NCI-H1930 (cell line): Measurements from ENCODE around the gene PPP1CC.
"Not testable (repeated sequence)": the region's sequence is repeated elsewhere in the genome, so short reads cannot be mapped to it uniquely, and the experiment has no call there.

ENCODE experiments used
- DNase-seq, 2 experiments: peaks; one replicate each; lab custom pipeline; 2025; lab: John Stamatoyannopoulos, UW

PPP1CC gene

DNA sequence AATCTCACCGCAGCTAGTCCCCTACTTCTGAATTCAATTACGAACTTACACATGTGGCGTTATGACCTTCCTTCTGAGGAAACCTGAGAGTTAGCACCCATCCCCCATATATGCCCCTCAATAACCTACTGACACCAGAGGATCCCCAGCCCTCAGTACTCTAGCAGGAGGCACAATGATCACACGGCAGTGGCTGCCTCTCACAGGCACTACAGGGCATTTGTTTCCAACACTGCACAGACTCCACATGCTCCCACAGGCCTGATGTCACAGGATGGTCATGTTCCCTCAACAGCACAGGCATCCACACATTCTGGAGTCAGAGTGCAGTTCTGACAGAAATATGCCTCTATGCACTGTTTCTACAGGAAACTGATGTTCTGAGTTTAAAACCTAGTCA, 17.4 kb downstream of the PPP1CC start:
- DNase-seq: no peak

DNA sequence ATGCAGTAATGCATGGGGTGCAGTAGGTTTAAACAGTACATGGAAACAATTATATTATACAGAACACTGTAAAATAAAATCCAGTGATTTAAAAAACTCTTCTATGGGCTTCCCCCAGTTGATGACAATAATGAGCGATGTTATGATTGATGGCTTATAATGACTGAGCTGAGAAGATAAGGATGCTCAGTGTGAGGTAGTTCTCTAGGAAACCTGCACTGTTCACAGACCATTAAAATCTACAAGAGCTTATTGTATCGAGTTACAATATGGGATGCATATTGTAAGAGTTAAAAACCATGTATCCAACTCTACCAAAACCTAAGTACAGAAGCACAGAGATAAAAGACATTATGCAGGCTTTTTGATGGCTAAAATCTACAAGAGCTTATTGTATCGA, 19.8 kb downstream of the PPP1CC start:
- not testable (repeated sequence) for DNase-seq

DNA sequence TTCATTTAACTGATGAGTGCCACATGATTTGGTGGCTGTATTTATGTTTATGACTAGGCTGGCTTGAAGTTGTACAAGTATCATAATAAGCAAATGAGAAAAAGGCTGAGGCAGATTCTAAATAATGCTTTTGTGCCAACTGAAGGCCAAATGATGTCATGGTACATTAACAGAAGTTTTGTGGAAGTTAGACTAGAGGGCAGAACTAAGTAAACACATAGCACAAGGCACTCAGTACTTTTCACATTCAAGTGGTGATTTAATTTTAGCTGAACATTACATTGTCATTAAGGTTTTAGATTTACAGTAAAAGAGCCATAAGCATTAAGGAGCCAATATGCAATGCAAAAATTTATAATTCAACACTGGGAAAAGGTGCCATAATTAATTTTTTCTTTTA, 21.1 kb downstream of the PPP1CC start:
- no peak for DNase-seq

DNA sequence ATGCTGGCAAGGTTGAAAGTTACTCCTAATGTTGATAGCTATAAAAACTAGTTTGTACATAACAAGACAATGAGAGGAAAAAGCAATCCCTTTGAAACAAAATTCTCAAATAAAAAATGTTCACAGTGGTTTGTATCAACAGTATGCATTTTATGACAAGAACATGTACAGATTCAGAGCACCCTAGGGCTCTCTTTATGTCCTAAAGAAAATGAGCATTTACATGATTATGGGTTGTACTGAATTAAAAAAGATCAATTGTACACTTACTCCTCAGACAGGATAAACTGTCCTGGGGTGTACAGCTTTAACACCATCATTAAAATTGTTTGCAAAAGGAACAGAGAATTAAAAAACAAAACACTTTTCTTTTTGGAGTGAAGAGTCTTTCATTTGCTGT, 22.2 kb downstream of the PPP1CC start:
- no peak for DNase-seq

DNA sequence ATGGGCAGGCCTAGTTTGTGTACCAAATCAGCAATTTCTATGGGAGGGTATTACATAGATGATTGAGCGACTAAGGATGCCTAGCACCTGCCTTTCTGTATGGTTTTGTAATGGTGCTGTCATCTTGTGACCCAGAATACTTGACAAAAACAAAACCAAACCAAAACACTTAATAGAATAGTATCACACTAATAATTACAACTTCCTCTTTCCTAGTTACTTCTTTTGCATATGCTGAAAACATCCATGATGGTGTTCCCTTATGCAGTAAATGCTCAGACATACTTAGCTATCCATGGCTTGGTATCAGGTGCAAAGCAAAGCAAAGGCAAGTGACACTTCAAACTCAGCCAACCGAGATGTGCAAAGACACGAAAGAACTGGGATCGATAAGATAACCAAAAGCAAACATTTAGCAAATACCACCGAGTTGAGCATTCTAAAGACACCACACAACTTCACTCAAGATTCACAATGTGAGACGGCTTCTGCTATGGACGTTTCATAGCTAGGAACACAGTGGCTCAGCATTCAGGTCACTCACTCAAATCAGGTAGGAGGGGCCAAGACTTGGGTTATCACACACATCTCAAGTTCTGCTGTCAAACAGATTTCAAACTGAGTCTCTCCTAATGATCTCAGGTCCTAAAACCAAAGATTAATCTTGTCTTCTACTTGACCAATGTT, 24.3 kb downstream of the PPP1CC start:
- no peak for DNase-seq

DNA sequence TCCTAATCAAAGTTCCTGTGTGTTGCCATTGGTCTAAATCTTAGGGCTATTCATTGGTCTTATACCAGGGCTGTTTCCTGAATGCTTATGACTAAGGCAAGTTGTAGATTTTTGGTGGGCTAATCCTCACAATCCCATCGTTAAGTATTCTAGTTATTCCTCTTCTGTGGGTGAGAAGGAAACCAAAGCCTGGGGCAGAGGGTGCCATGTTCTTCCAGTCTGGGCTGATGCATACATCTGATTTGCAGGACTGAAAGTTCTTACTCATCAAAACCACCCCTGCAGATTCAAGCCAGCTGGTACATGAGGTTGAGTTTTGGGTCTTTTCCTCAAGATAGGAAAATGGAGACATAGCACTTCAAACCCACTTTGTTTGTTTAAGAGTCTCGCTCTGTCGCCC, 25.7 kb downstream of the PPP1CC start:
- no peak for DNase-seq

DNA sequence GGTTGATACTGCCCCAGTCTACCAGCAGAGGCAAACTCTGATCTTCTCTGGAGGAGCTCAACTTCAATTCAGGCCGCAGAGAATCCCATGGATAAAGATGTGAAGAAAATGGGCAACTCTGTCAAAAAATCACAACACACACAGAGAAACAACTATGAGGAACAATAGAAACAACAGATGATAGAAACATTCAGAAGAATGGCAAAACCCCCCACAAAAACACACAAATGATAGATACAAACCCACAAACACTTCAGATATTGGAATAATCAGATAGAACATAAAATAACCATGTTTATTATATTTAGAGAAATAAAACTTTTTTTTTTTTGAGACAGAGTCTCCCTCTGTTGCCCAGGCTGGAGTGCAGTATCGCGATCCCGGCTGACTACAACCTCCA, 33.8 kb downstream of the PPP1CC start:
- no peak for DNase-seq

DNA sequence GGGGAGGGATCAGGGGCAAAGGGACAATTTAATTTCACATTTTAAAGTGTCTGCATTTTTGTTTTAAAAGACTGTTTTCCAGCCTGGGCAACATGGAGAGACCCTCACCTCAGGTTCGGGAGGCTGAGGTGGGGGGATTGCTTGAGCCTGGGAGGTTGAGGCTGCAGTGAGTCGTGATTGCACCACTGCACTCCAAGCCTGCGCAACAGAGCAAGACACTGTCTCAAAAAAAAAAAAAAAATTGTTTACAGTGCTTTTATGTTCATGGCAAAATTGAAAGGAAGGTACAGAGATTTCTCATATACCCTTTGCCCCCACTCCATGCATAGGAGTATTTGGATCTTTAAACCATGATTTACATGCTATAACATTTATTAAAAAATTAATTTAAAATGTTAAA, 37.4 kb downstream of the PPP1CC start:
- DNase-seq: no peak

DNA sequence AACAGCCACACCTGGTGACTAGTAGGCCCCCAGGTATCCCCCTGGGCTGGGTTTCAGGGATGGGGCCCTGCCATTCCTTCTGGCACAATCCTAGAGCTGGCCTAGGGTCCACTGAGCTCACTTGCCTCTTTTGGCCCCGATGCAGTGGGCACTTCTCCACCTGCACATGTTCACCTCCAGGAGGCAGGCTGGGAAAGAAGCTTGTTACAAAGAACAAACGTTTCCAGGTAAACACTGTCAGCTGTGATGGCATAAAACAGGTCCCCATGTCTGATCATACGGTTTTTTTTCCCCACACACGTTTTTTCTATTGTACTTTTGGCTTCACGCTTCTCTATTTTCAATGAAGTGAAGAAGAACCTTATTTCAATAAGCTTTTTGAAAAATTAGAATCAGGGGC, 37.9 kb downstream of the PPP1CC start:
- peak in 1 of 2 experiments; percentile 50 for DNase-seq

DNA sequence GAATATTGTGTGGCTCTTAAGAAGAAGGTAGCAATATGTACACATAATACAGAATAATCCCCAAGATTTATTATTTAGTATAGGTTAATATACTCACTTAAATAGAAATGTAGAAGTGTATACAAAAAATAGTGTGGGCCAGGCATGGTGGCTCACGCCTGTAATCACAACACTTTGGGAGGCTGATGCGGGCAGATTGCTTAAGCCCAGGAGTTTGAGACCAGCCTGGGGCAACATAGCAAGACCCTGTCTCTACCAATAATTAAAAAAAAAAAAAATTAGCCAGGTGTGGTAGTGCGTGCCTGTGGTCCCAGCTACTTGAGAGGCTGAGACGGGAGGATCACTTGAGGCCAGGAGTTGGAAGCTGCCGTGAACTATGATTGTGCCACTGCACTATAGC, 38.5 kb downstream of the PPP1CC start:
- no peak for DNase-seq

DNA sequence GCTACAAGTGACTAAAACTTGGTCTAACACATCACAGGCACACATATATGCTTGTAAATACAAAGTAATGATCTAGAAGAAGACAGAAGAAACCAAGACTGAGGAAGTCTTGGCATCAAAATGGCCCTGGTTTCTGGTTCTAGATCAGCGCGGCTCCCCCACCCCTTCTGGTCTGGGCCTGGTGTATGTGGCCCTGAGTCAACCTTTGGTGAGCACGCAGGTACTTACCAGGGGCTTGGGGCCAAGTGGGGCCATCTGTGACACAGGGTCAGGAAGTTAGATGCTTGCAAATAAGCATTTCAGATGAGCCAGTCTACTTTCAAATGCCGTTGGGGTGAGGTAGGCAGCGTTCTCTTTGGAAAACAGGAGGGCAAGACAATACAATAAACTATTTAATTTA, 40.6 kb downstream of the PPP1CC start:
- DNase-seq: no peak

DNA sequence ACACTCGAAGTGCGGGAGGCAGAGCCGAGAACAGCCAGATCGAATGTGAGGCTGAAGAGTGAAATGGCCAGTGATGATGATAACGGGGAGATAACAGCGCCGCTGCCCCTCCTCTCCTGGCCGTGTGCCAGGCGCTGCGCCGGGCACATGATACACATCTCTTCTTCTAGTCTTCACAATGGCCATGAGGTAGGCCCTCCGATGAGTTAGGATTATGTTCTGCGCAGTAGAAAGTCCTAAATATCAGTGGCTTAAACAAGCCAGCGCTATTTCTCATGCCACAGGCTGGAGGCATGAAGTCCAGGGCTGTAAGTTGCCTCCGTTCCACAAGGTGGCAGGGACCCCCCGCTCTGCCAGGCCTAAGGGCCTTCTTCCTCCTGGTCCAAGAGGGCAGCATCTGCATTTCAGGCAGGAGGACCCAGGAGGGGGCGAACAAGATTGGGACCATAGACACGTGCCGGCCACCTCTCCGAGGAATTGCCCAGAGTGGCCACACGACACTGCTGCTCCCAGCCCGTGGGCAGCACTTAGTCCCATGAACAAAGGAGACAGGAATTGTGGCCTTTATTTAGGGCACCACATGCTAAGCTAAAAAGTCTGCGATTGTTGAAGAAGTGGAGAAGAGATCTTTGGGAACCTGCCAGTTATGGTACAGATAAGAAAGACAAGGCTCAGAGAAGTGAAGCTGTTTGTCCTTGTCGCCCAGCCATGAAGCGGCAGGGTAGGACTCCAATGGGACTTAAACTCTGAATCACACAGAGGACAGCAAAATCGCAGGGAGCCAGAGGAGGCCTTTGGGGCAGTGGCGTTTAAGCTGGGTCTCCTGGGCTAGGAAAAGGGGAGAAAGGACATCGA, 42.9 kb downstream of the PPP1CC start:
- DNase-seq: peak in 1 of 2 experiments; percentile 23

DNA sequence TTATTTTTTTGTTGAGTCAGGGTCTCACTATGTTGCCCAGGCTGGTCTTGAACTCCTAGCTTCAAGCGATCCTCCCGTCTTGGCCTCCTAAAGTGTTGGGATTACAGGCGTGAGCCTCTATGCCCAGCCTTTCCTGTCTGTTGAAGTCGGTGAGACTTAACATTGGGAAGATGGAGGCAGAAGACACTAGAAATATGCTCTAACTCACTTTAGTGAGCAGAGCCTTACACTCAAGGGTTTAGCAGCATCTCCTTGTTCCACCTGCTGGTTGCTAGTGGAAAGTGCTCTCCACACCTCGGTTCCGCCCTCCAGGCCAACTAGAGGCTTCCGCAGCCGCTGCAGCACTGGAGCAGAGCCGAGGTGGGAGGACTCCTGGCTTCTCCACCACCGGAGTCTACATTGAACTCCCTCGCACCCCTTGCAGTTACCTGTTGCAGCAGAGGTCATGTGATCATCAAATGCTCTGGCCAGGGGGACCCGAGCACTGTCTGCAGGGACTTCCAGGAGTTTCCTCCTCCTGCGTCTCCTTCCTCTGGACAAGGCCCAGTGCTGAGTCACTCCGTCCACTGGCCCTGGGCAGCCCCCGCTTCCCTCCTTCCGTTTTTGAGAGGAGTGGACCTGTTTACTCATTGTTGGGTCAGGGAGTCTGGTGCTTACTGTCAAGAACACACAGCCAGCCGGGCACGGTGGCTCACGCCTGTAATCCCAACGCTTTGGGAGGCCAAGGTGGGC, 44.4 kb downstream of the PPP1CC start:
- peak; percentile 51 to 62 for DNase-seq

DNA sequence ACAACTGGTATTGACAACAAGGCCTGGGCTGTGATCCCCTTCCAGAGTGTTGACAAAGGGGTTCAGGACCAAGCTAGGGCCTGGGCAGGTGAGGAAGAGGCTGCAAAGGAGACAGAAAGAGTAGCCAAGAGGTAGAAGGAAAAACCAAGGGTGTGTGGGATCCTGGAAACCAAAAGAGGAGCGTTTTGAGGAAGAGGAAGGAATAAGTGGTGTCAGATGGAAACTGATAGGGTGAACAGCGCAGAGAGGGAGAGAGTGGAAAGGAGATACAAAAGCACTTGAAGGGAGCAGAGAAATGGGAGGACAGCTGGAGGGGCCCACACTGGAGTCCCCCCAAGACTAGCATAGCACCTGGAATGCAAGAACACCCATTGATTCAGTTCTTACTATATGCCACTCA, 45.5 kb downstream of the PPP1CC start:
- DNase-seq: no peak

DNA sequence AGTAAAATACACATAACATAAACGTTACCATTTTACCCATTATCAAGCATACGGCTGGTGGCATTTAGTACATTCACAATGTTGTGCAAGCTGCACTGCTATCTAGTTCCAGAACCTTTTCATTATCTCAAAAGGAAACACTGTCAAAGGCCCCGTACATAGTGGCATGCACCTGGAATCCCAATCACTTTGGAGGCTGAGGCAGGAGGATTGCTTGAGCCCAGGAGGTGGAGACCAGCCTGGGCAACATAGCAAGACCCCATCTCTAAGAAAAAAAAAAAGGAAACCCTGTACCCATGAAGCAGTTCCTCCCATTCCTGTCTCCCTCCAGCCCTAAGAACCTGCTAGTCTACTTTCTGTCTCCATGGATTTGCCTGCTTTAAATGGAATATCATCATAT, 46.4 kb downstream of the PPP1CC start:
- no peak for DNase-seq

DNA sequence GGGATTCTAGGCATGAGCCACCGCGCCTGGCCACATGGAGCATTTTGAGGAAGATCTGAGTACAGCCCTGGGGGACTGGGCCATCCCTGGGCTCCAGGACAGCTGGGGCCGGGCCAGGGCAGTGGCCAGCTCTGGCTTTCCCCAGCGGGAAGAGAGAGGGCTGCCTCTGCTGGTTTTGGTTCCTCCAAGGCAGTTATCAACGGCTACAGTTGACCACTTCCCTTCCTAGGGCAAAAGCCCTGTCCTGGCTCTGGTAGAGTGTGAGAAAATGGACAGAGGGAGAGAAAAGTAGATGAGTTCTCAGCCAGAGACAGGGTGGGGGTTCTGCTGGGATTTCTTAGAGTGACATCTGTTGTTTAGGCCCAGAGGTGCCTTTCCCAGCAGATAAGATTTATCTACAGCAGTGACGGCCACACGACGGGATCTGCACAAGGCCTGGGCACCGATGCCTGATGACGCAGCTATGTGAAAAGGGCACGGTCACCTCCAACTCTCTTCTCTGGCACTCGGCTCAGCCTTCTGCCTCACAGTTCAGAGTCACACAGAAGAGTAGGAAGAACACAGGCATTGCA, 48.3 kb downstream of the PPP1CC start:
- DNase-seq: no peak

DNA sequence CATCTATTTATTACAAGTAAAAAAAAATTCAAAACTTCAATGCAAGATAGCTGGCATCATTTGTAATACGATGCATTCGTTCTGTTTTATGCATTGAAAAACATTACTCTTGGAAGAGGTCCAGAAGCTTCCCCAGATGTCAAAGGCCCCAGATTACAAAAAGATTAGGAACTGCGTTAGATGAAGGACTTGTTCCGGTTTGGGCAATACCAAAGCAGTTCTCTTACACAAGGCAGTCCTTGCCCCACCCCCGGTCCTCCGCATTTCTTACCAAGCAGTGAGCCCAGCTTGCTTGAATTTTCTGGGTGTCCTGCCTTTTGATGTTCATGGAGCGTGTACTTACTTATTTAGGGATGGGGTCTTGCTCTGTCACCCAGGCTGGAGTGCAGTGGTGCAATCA, 49.0 kb downstream of the PPP1CC start:
- DNase-seq: no peak

DNA sequence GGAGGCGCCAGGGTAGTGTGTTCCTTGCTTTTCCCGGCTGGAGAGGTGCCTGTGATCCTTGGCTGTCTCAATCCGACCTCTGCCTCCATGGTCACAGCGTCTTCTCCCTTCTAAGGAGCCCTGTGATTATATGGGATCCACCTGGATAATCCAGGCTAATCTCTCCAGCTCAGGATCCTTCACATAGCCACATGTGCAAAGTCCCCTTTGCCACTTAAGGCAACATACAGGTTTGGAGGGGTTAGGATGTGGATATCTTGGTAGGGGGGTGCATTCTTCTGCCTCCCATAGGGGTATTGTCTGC, 52.6 kb downstream of the PPP1CC start:
- DNase-seq: no peak

DNA sequence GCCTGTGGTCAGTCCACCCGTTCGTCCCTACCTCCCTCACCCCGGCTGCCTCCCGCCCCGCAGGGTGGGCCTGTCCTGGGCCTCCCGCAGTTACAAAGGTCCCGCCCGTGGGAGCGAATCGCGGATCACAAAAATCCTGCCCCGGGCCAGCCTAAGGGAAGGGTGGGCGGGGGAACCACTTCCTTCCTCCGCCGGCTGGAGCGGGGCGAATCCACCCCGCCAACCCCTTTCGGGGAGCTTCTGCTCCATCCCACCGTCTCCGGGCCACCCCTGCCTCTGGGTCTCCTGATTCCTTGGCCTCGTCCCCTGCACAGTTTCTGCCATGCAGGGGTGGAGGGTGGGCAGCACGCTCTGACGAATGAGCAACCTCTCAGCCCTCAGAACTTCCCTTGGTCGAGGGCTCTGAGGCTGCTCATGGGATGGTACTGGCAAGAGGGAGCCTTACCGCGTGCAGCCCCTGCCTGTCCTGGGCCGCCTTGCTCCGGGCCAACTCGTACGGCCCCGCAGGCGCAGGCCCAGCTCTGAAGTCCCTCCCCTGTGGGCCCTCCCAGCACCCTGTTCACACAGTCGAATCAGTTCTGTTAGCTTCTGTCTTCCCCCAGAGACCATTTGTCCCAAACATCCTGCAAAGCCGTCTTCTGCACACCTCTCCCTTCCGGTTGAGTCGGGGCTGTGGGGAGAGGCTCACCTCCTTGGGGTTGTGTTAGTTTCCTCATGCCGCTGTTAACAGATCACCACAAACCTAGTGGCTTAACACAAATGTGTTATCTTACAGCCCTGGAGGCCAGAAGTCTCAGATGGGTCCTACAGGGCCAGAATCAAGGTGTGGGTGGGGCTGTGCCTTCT, 53.2 kb downstream of the PPP1CC start:
- no peak for DNase-seq

DNA sequence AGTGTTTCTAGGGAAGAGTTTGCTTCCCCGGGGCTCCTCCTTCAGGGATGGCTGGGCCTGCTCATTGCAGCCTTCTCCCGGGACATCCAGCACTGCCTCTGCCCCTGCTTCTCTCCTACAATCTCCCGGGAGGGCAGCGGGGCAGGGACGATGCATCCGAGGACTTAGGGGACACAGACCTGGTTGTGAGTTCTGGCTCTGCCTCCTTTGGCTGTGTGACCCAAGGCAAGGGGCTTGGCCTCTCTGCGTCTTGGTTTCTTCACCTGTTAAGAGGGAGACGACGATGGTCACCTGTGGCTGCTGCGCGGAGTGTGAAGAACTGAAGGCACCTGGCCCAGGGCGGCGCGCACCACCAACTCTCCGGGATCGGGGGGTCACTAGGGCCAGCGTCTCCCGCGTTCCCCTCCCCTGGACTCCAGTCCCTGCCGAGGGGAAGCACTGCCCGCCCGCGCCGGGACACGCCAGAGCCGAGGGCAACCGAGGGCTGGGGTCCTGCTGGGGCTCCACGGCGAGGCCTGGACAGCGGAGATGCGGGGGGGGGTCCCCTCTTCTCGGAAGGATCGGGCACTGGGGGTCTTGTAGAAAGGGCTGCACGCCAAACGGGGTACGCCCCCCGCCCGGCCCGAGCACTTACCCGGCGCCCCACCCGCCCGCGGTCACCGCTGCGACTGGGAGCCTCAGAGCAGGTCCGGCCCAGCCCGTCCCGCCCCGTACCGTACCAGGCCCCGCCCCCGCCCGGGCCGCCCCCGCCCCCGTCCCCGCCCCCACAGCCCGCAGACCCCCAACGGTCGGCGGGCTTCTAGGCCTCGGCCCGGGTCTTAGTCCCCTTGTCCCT, 54.0 kb downstream of the PPP1CC start, which contains the start of gene HVCN1:
Gene HVCN1 (minus strand): TSS at position 670 of the 835 bp plus-strand sequence. CDS start 5,870 bp downstream, outside the sequence.
- no peak for DNase-seq
